GM21825 (cell line): Measurements from ENCODE around the gene ENDOV.
"Not testable (repeated sequence)": the region's sequence is repeated elsewhere in the genome, so short reads cannot be mapped to it uniquely, and the experiment has no call there.

Source experiments
- ATAC-seq: cut with Tn5 transposase; IDR thresholded peaks from one replicate; pipeline ENCODE4 v1.9.1; 2021; ENCODE audit warnings: mild to moderate bottlenecking, moderate library complexity; ENCODE audit not compliant: unreplicated experiment

Gene ENDOV

GRCh38 chr17:80388175-80388574 is 26.8 kb upstream of the ENDOV start:
- no peak for ATAC-seq

GRCh38 chr17:80388601-80389000 is 26.4 kb upstream of the ENDOV start:
- no peak for ATAC-seq

- ATAC-seq: no peak
These were observed 25.7 kb upstream of the ENDOV start for GRCh38 chr17:80389011-80389995.

GRCh38 chr17:80393241-80393890 is 21.6 kb upstream of the ENDOV start:
- no peak for ATAC-seq

- no peak for ATAC-seq
These were observed 21.0 kb upstream of the ENDOV start for GRCh38 chr17:80393961-80394360.

- no peak for ATAC-seq
These were observed 20.2 kb upstream of the ENDOV start for GRCh38 chr17:80394629-80395216.

- no peak for ATAC-seq
These were observed 19.4 kb upstream of the ENDOV start for GRCh38 chr17:80395402-80396151.

GRCh38 chr17:80396157-80397033 is 18.6 kb upstream of the ENDOV start:
- no peak for ATAC-seq

GRCh38 chr17:80397034-80397387 is 18.0 kb upstream of the ENDOV start:
- ATAC-seq: no peak

GRCh38 chr17:80397686-80398085 is 17.3 kb upstream of the ENDOV start:
- ATAC-seq: no peak

- not testable (repeated sequence) for ATAC-seq
These were observed 13.9 kb upstream of the ENDOV start for GRCh38 chr17:80401086-80401485.

GRCh38 chr17:80402102-80402501 is 12.9 kb upstream of the ENDOV start:
- ATAC-seq: not testable (repeated sequence)

- ATAC-seq: no peak
These were observed 12.0 kb upstream of the ENDOV start for GRCh38 chr17:80402959-80403358.

- ATAC-seq: no peak
These were observed 8.8 kb upstream of the ENDOV start for GRCh38 chr17:80406146-80406545.

- ATAC-seq: not testable (repeated sequence)
These were observed 7.0 kb upstream of the ENDOV start for GRCh38 chr17:80407917-80408316.

GRCh38 chr17:80408872-80409271 is 6.1 kb upstream of the ENDOV start:
- no peak for ATAC-seq

- no peak for ATAC-seq
These were observed 5.3 kb upstream of the ENDOV start for GRCh38 chr17:80409626-80410025.

GRCh38 chr17:80410441-80411087 is 4.4 kb upstream of the ENDOV start:
- ATAC-seq: not testable (repeated sequence)

- no peak for ATAC-seq
These were observed 1.0 kb upstream of the ENDOV start for GRCh38 chr17:80413771-80414507.
